ENCODE data around the gene ADGRG3.

DNA sequence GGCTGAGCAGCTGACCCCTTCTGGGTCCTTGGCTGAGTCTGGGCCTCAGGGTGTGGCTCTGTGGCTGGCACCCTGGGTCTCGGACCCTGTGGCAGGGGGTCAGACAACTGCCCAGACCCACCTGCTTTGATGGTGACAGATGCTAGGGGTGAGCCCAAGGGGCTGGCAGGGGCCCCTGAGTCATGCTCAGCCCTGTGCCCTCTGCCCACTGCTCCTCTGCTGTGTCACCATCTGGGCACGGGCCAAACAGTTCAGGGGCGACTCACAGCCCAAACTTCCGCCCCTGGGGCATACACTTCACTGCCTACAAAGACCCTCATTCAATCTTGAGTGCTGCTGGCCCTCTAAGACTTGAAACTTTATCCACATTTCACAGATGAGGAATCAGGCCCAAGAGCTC, 33.9 kb upstream of the ADGRG3 start:
- TF ChIP-seq, protein P1, sequence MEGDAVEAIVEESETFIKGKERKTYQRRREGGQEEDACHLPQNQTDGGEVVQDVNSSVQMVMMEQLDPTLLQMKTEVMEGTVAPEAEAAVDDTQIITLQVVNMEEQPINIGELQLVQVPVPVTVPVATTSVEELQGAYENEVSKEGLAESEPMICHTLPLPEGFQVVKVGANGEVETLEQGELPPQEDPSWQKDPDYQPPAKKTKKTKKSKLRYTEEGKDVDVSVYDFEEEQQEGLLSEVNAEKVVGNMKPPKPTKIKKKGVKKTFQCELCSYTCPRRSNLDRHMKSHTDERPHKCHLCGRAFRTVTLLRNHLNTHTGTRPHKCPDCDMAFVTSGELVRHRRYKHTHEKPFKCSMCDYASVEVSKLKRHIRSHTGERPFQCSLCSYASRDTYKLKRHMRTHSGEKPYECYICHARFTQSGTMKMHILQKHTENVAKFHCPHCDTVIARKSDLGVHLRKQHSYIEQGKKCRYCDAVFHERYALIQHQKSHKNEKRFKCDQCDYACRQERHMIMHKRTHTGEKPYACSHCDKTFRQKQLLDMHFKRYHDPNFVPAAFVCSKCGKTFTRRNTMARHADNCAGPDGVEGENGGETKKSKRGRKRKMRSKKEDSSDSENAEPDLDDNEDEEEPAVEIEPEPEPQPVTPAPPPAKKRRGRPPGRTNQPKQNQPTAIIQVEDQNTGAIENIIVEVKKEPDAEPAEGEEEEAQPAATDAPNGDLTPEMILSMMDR (IDR thresholded peaks at IDR 0.05; ENCODE audit: insufficient read depth, low read depth, low read length): no peak
- TF ChIP-seq EZH2 (IDR thresholded peaks at IDR 0.05; ENCODE audit: insufficient read depth, low read length): no peak
